ENCODE data around the gene ATXN1.

DNA sequence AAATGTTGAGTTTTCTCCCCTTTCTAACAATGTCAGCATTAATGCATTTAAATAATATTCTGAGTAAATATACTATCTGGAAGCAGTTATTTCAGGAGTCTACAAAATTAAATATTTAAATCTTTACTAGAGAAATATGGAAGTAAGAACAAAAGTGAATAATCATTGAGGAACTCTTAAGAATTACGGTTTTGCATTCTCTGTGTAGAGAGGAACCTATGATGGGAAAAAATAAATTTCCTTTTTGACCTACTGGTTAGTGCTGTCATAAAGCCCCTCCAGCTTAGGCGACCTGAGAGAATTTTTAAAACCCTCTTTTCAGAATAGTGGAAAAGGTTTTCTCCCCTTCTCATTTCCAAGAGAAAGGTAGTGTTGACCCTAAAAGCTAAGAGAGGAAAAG lies 64.8 kb downstream of the ATXN1 start:
- TF ChIP-seq GATA3 (IDR thresholded peaks at IDR 0.05; ENCODE audit: low read depth, low read length) (no peak), GATA2 (IDR thresholded peaks at IDR 0.05; ENCODE audit: low read depth, low read length) (no peak)
